Suprapubic skin (tissue), 4 donors: ENCODE measurements around the gene KARS1. TPM values are rescaled to one million over a fixed set of nuclear protein-coding genes. Genes with fewer than 3 reads are reported as not detected.

Experiments
- DNase-seq, 2 donors: peaks; one replicate each; pipeline ENCODE4 v3.0.0-alpha.2; 2019; ENCODE audit warnings: low spot score in 2 of 2
- H3K27ac ChIP-seq: fragments of 200-600 bp; sonication (generic); one replicate; pipeline ENCODE4 v1.5.1; 2019
- H3K27me3 ChIP-seq: fragments of 200-600 bp; sonication (generic); one replicate; pipeline ENCODE4 v1.5.1; 2019
- H3K36me3 ChIP-seq: fragments of 200-600 bp; sonication (generic); one replicate; pipeline ENCODE4 v1.5.1; 2019
- H3K4me1 ChIP-seq: fragments of 200-600 bp; sonication (generic); one replicate; pipeline ENCODE4 v1.5.1; 2019
- H3K4me3 ChIP-seq: fragments of 200-600 bp; sonication (generic); one replicate; pipeline ENCODE4 v1.5.1; 2019; ENCODE audit warnings: mild to moderate bottlenecking
- H3K9me3 ChIP-seq: fragments of 200-600 bp; sonication (generic); one replicate; pipeline ENCODE4 v1.5.1; 2019
- EP300 ChIP-seq: sonication (generic); formaldehyde crosslinking; IDR thresholded peaks from one replicate; pipeline ENCODE4 v1.6.1; 2017; ENCODE audit warnings: antibody characterized with exemption
- POLR2A ChIP-seq, 2 donors: fragments of 450-650 bp; IDR thresholded peaks; one replicate each; pipeline ENCODE4 v1.6.1; 2017; ENCODE audit warnings: antibody characterized with exemption in 2 of 2, mild to moderate bottlenecking in 2 of 2, moderate library complexity in 2 of 2
- POLR2AphosphoS5 ChIP-seq, 3 donors: sonication (generic); formaldehyde crosslinking; IDR thresholded peaks; one replicate each; pipeline ENCODE4 v1.6.1; 2017; ENCODE audit warnings: antibody characterized with exemption in 3 of 3
- WGBS: methylation state at CpG from one replicate; pipeline ENCODE4 v1.1.5; 2018; 5-methylcytosine and 5-hydroxymethylcytosine counted together
- total RNA-seq, 4 donors: library from RNA; depleted of rRNA; stranded (reverse); fragments of >200 nt; gene quantifications; one replicate each; pipeline ENCODE4 v1.1.0, GENCODE V29; 2016
- TF ChIP-seq, protein P1 (sequence below), 2 donors: fragments of 200-600 bp in 1 of 2; fragments of 450-650 bp in 1 of 2; sonication (generic) in 1 of 2; IDR thresholded peaks; one replicate each; pipeline ENCODE4 v1.5.1; 2016 to 2019; ENCODE audit warnings: antibody characterized with exemption in 2 of 2, mild to moderate bottlenecking in 1 of 2, moderate library complexity in 1 of 2

Gene KARS1
- total RNA-seq, 4 donors from 2014 or later, result 85.9 to 128 (median 106) TPM

DNA sequence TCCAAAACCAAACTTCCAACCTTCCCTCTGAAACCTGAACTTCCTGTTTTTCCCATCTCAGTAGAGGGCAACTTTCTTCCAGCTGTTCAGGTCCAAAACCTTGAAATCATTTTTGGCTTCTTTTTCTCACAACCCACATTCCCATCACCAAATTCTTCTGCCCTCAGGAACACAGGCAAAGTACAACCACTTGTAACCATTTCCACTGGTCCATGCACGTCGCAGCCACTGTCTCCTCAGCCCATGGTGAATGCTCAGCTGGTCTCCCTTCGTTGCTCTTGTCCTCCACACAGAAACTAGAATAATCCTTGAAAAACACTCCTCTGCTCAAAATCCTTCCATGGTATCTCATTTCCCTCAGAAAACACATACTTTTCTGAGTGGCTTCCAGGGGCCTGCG is 20.7 kb downstream of the KARS1 start:
- 86% methylated on average over 4 of the region's 4 CpGs for WGBS

DNA sequence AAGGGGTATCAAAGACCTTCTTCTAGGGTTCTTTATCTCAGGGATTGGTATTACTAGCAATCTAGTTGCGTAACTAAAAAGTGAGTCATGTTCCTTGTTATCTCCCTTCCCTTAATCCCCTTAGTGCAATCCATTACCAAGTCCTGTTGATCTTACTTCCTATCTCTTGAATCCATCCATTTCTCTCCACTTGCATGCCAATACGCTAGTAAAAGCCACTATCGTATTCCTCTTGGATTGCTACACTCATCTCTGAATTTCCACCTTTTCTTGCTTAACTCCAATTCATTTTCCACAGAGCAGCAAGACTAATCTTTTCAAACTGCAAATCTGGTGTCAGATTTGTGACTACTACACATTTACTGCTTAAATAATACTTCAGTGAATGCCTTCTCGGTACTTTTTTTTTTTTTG is 22.5 kb downstream of the KARS1 start:
- peaks cover 23% of the 10 kb centered on the region for H3K4me1 ChIP-seq
- no peaks in the 10 kb centered on the region for H3K27me3 ChIP-seq
- DNase-seq, result no peak
- H3K4me3 ChIP-seq, result no peak overlapping the region
- peaks cover 43% of the 10 kb centered on the region for H3K36me3 ChIP-seq
- H3K27ac ChIP-seq, result no peak overlapping the region
- 79% methylated on average over 4 of the region's 4 CpGs for WGBS
- TF ChIP-seq, protein P1, sequence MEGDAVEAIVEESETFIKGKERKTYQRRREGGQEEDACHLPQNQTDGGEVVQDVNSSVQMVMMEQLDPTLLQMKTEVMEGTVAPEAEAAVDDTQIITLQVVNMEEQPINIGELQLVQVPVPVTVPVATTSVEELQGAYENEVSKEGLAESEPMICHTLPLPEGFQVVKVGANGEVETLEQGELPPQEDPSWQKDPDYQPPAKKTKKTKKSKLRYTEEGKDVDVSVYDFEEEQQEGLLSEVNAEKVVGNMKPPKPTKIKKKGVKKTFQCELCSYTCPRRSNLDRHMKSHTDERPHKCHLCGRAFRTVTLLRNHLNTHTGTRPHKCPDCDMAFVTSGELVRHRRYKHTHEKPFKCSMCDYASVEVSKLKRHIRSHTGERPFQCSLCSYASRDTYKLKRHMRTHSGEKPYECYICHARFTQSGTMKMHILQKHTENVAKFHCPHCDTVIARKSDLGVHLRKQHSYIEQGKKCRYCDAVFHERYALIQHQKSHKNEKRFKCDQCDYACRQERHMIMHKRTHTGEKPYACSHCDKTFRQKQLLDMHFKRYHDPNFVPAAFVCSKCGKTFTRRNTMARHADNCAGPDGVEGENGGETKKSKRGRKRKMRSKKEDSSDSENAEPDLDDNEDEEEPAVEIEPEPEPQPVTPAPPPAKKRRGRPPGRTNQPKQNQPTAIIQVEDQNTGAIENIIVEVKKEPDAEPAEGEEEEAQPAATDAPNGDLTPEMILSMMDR (IDR thresholded peaks at IDR 0.05), result no peak
- no peak for TF ChIP-seq POLR2A (IDR thresholded peaks at IDR 0.05)
- no peak for TF ChIP-seq EP300
- no peak for TF ChIP-seq POLR2AphosphoS5 (IDR thresholded peaks at IDR 0.05)
- no peaks in the 10 kb centered on the region for H3K9me3 ChIP-seq

More for the DNA sequence above, 20.7 kb downstream of the KARS1 start:
- no peaks in the 10 kb centered on the region for H3K9me3 ChIP-seq
- H3K36me3 ChIP-seq, result peaks cover 62% of the 10 kb centered on the region
- peaks cover 14% of the 10 kb centered on the region for H3K4me1 ChIP-seq
- no peak overlapping the region for H3K27ac ChIP-seq
- no peak overlapping the region for H3K4me3 ChIP-seq
- H3K27me3 ChIP-seq, result no peaks in the 10 kb centered on the region
- TF ChIP-seq POLR2A (IDR thresholded peaks at IDR 0.05) (no peak), POLR2AphosphoS5 (IDR thresholded peaks at IDR 0.05) (no peak), EP300 (no peak)
- TF ChIP-seq, protein P1 (IDR thresholded peaks at IDR 0.05), result no peak
- no peak for DNase-seq

- Histone ChIP-seq H3K9me3 (no peaks in the 10 kb centered on the region), H3K27ac (peak within 1 kb of the TSS; percentile 94), H3K36me3 (peaks cover 43% of the 10 kb centered on the region), H3K4me1 (peaks cover 23% of the 10 kb centered on the region), H3K27me3 (no peaks in the 10 kb centered on the region), H3K4me3 (peak within 1 kb of the TSS; percentile 78)
- TF ChIP-seq, protein P1 (IDR thresholded peaks at IDR 0.05), result no peak
- peak in 1 of 2 donors; percentile 75 for TF ChIP-seq POLR2A (IDR thresholded peaks at IDR 0.05)
- peak; percentile 46 to 84 (median 54) for TF ChIP-seq POLR2AphosphoS5 (IDR thresholded peaks at IDR 0.05)
- no peak for TF ChIP-seq EP300
- peak; percentile 99 for DNase-seq
- WGBS, result under 1% methylated on average over 43 of the region's 62 CpGs
Observed at GRCh38 chr16:75622761-75623605, 24.5 kb downstream of the KARS1 start, which contains the start of gene ADAT1. TSS of gene ADAT1 (minus strand) at chr16:75623281. CDS start at chr16:75620799, 2,482 bp downstream.

GRCh38 chr16:75621170-75621477 is 26.3 kb downstream of the KARS1 start:
- H3K9me3 ChIP-seq, result no peaks in the 10 kb centered on the region
- H3K4me3 ChIP-seq, result no peak overlapping the region
- no peak for DNase-seq
- H3K36me3 ChIP-seq, result peaks cover 41% of the 10 kb centered on the region
- H3K27ac ChIP-seq, result no peak overlapping the region
- H3K4me1 ChIP-seq, result peaks cover 23% of the 10 kb centered on the region
- no peaks in the 10 kb centered on the region for H3K27me3 ChIP-seq
- 8% methylated on average over 2 of the region's 2 CpGs for WGBS
- TF ChIP-seq EP300 (no peak), POLR2A (IDR thresholded peaks at IDR 0.05) (no peak)
- TF ChIP-seq, protein P1 (IDR thresholded peaks at IDR 0.05), result peak in 1 of 2 donors; percentile 16

GRCh38 chr16:75620326-75621169 is 26.9 kb downstream of the KARS1 start:
- Histone ChIP-seq H3K9me3 (no peaks in the 10 kb centered on the region), H3K4me1 (peaks cover 23% of the 10 kb centered on the region), H3K27me3 (no peaks in the 10 kb centered on the region), H3K27ac (no peak overlapping the region), H3K36me3 (peaks cover 42% of the 10 kb centered on the region), H3K4me3 (no peak overlapping the region)
- no peak for DNase-seq
- TF ChIP-seq, protein P1 (IDR thresholded peaks at IDR 0.05), result no peak
- TF ChIP-seq EP300, result no peak
- no peak for TF ChIP-seq POLR2AphosphoS5 (IDR thresholded peaks at IDR 0.05)
- TF ChIP-seq POLR2A (IDR thresholded peaks at IDR 0.05), result no peak
- 89% methylated on average over 18 of the region's 20 CpGs for WGBS
